GM18858 (cell line): ENCODE measurements around the gene KRTAP2-1.
"Not testable (repeated sequence)": the region's sequence is repeated elsewhere in the genome, so short reads cannot be mapped to it uniquely, and the experiment has no call there.

Experiments used
- ATAC-seq: cut with Tn5 transposase; IDR thresholded peaks from one replicate; pipeline ENCODE4 v1.9.1; 2021; ENCODE audit not compliant: unreplicated experiment

KRTAP2-1 gene

DNA sequence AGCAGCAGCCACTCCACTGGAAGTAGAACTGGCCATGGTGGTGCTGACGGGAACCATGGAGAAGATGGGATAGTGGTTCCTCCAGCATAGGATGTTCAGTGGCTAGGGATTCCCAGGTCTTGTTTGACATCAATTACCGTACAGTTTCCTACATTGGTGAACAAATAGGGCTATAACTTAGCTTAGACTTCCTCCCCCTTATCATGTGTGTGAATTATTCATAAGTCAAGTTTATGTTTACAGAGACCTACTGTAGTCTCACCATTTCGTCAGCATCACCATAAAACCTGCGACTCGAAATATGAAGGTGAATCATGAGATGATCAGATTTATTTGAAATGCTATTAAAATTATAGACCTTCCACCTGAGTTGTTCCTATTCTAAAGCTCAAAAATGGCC, 11.6 kb upstream of the KRTAP2-1 start:
- no peak for ATAC-seq

DNA sequence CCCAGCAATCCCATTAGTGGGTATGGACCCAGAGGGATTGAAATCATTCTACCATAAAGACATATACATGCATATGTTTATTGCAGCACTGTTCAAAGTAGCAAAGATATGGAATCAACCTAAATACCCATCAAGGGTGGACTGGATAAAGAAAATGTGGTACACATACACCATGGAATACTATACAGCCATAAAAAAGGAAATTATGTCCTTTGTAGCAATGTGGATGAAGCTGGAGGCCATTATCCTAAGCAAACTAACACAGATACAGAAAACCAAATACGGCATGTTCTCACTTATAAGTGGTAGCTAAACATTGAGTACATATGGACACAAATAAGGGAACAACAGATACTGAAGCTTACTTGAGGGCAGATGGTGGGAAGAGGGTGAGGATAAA, 10.4 kb upstream of the KRTAP2-1 start:
- no peak for ATAC-seq

DNA sequence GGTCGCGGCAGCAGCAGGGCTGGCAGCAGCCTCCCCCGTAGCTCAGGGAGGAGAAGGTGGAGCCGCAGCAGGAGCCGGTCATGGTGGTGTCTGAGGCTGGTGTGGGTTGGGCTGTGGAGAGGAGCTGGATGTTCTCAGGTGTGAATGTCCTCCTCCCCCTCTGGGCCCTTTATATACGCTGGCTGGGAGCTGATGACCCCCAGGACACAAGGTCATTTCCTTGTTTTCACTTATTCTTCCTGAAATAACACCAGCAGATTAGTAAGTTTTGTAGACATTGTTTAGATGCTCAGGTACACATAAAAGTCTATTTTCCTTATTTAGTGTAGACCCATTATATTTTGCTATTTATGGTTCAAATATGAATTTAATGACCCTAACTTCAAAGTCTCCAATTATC, 8.0 kb upstream of the KRTAP2-1 start, which contains the start of gene KRTAP2-2:
Gene KRTAP2-2 (minus strand): TSS at position 101 of the 400 bp plus-strand sequence. CDS start 19 bp downstream, at position 82.
- ATAC-seq: not testable (repeated sequence)

DNA sequence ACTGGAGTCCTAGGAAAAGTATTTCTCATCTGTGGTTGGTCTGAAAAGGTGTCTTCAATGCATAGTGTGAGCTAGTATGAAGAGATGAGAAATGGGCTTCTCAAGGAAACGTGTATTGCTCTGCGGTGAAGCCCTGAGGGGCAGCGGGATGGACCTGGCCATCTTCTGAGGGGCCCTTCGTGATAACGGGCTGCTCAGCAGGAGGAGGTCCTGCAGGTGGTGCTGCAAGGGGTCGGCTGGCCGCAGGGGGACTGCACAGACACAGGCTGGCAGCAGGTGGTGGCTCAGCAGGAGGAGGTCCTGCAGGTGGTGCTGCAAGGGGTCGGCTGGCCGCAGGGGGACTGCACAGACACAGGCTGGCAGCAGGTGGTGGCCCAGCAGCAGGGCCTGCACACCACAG, 7.4 kb upstream of the KRTAP2-1 start:
- not testable (repeated sequence) for ATAC-seq

DNA sequence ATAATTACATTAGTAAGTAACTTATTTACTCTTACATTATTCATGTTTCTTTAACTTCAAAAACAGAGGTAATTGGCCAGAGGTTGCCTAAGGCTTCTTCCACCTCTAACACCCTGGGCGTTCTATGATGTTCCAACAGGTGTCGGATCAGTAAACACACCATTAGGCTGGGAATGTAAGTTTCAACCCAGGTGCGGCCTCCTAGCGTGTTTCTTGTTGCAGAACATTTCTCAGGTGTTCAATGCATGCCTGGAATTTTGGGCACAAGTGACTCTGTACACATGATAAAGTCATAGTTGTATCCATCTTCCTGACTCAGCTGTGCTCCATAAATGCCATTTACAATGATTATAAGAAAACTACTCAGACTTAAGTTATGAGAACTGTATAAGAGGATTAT, 6.9 kb upstream of the KRTAP2-1 start:
- no peak for ATAC-seq

DNA sequence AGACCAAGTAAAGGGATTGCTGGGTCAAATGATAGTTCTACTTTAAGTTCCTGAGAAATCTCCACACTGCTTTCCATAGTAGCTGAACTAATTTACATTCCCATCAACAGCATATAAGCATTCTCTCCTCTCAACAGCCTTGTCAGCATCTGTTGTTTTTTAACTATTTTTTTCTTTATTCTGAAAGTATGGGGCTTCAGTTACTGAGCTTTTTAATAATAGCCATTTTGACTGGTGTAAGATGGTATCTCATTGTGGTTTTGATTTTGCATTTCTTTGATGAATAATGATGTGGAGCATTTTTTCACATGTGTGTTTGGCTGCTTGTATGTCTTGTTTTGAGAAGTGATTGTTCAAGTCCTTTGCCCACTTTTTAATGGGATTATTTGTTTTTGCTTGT, 5.5 kb upstream of the KRTAP2-1 start:
- ATAC-seq: no peak

DNA sequence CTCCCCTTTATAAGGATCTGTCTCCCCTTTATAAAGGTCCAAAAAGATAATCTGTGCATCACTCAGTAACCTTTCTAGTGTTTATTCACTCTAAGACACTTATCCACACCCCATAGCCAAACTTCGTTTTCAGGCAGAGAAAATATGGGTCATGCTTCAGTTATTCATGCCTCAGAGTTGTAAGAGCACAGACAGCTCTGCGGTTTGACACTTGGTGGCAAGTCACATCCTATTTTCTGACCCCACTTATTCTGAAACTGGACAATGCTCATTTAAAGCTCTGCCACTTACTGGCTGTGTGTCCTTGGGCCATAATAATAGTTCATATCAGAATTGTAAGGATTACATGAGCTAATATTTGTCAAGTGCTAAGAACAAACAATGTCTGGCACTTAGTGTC, 2.0 kb upstream of the KRTAP2-1 start:
- ATAC-seq: no peak

DNA sequence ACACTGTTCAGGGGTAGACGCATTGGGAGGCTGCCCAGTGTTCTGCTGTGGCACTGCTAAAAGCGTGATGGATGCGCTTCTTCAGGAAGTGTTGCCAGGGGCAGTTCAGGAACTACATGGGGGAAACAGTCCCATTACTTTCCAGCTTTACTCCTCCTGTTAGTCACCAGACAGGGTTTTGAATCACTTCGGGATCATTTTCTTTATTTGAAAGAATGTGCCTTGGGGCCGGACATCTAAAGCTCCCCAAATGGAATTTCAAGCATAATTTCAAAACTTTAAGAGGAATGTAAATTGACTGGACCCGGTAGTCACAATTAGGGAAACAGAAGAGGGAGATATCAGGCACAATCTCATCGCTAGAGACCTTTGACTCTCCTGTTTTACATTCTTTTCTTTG, 1.3 kb upstream of the KRTAP2-1 start:
- ATAC-seq: no peak

DNA sequence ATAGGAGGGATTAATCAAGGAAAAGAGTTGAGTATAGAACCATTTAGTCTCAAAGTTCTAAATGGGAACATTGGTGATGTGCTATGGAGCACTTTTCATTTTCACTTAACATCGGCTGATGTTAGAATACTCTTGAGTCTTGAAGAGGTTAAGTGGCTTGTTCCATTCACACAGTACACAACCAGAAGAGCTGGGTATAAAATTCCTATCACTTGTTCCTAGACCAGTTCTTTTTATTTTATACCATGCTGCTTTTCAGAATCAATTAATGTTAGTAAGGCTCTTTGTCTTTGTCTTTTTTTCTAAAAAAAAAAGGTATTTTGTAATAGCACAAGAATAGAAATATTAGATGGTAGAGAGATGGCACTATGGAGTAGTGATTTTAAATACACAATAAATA, 4.2 kb downstream of the KRTAP2-1 start:
- no peak for ATAC-seq

DNA sequence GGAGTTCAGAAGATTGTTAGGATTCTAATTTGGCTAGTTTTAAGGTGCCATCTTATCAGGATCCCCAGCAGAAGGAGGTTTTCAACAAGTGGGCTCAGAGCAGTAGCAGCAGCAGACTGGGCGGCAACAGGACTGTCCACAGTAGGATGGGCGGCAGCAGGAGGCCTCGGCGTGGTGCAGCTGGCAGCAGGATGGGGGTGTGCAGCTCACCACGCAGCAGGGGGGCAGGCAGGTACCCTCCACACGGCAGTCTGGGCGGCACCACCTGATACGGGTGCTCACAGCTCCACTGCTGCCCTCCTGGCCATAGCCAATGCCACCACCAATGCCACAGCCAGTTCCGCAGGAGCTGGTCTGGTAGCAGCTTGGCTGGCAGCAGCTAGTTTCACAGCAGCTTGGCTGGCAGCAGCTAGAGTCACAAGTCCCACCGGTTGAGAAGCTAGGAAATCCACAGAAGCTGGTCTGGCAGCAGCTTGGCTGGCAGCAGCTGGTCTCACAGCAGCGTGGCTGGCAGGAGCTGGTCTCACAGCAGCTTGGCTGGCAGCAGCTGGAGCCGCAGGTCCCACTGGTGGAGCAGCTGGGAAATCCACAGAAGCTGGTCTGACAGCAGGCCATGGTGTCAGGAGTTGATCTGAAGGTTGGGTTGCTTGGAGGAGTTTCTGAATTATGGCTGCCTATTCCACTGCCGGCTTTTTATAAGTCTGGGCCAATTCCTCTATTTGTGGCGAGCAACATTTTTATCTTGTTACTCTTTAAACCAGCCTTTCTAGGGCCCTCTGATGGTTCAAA, 6.1 kb downstream of the KRTAP2-1 start, which contains the start of gene KRTAP1-1:
Gene KRTAP1-1 (minus strand): TSS at position 668 of the 789 bp plus-strand sequence. CDS start 53 bp downstream, at position 615.
- ATAC-seq: not testable (repeated sequence)

DNA sequence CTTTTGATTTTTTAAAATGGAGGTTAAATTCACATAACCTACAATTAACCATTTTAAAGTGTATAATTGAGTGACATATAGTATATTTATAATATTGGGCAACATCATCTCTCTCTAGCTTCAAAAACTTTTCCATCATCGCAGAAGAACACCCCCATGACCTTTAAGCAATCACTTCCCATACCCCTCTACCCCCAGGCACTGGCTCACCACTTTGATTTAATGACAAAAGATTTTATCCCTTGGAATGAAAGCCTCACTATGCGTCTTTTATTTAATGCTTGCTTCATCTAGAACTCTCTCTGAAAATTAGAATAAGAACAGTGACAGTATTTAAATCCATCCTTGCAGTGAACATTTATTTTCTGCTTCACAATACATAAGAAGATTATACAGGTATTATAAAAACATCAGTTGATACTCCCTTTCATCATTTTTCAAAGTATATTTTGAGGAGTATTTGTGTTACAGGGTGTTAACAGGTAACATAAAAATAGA, 9.2 kb downstream of the KRTAP2-1 start:
- no peak for ATAC-seq

DNA sequence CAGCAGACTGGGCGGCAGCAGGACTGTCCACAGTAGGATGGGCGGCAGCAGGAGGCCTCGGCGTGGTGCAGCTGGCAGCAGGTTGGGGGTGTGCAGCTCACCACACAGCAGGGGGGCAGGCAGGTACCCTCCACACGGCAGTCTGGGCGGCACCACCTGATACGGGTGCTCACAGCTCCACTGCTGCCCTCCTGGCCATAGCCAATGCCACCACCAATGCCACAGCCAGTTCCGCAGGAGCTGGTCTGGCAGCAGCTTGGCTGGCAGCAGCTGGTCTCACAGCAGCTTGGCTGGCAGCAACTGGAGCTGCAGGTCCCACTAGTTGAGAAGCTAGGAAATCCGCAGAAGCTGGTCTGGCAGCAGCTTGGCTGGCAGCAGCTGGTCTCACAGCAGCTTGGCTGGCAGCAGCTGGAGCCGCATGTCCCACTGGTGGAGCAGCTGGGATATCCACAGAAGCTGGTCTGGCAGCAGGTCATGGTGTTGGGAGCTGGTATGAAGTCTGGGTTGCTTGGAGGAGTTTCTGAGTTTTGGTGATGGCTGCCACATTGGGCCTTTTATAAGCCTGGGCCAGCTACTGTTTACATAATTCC, 12.7 kb downstream of the KRTAP2-1 start, which contains the start of gene KRTAP1-3:
Gene KRTAP1-3 (minus strand): TSS at position 529 of the 590 bp plus-strand sequence. CDS start 53 bp downstream, at position 476.
- ATAC-seq: not testable (repeated sequence)

DNA sequence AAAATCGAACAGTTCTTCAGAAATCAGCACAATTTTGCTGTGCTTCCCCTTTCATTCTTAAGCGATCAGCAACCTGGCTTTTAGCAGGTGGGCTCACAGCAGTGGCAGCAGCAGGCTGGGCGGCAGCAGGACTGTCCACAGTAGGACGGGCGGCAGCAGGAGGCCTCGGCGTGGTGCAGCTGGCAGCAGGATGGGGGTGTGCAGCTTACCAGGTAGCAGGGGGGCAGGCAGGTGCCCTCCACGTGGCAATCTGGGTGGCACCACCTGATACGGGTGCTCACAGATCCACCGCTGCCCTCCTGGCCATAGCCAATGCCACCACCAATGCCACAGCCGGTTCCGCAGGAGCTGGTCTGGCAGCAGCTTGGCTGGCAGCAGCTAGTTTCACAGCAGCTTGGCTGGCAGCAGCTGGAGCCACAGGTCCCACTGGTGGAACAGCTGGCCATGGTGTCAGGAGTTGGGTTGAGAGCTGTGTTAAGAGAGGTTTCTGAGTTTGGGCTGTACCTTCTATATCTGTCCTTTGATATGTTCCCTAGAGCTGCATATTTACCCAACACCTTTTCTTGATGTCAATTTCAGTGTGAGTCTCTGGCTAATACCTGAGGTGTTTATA, 17.4 kb downstream of the KRTAP2-1 start, which contains the start of gene KRTAP1-4:
Gene KRTAP1-4 (minus strand): TSS at position 563 of the 613 bp plus-strand sequence. CDS start 117 bp downstream, at position 446.
- ATAC-seq: no peak

DNA sequence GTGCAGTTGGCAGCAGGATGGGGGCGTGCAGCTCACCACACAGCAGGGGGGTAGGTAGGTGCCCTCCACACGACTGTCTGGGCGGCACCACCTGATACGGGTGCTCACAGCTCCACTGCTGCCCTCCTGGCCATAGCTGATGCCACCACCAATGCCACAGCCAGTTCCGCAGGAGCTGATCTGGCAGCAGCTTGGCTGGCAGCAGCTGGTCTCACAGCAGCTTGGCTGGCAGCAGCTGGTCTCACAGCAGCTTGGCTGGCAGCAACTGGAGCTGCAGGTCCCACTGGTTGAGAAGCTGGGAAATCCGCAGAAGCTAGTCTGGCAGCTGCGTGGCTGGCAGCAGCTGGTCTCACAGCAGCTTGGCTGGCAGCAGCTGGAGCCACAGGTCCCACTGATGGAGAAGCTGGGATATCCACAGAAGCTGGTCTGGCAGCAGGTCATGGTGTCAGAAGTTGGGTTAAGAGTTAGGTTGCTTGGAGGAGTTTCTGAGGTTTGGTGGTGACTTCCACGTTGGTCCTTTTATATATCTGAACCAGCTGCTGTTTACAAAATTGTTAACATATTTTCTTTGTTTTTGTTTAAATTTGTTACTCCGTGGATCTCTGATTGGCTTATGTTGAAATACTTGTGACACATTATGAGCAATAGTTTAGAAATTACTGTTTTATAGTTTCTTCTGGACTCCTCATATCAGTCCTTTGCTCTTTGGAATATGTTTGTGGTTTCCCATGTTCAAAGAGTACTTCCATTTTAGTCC, 20.2 kb downstream of the KRTAP2-1 start, which contains the start of gene KRTAP1-5:
Gene KRTAP1-5 (minus strand): TSS at position 494 of the 757 bp plus-strand sequence. CDS start 53 bp downstream, at position 441.
- no peak for ATAC-seq

DNA sequence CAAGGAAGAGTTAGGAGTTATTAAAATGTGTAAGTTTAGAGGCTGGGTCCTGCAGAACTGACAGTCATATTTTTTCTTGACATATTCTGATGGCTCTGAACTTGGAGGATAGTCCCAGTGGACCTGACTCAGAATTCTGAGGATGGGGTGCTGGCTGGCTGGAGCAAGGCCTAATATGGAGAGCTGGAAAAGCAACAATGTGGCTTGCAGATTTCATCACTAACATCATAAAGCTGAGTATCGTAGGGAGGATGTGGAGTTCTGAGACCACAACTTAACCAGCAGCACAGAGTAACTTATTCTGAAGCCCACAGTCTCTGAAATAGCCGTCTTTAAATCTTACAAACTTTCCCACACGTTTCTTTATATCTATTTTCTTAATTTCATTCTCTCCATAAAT, 22.4 kb downstream of the KRTAP2-1 start:
- ATAC-seq: no peak

DNA sequence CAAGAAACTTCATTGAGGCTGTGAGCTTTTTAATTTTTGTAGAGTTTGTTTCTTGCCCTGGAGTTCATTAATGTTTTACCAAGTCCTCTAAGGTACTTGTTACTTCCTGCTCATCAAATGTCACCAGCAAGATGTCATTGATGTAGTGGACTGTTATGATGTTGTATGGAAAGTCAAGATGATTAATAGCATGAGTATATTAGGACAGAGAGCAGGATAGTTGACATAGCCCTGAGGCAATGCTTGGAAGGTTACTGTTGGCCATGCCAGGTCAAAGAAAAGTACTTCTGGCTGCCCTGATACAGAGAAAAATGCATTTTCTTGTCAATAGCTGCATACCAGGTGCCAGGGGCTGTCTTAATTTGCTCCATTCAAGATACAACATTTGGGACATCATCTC, 26.8 kb downstream of the KRTAP2-1 start:
- ATAC-seq: no peak

DNA sequence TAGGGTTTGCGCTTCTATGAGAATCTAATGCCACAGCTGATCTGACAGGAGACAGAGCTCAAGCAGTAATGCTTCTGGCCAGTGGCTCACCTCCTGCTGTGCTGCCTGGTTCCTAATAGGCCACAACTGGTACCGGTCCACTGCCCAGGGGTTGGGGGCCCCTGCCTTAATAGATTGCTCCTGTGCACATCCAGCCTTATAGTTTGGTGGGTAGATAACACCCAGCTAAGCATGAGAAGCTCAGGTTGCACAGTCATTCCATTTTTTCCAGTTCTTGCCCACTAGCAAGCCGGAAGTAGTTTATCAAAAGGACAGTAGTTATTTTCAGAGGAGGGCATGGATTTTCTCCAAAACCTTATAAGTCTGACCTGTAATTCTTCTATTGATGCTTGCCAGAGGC, 27.7 kb downstream of the KRTAP2-1 start:
- ATAC-seq: no peak

DNA sequence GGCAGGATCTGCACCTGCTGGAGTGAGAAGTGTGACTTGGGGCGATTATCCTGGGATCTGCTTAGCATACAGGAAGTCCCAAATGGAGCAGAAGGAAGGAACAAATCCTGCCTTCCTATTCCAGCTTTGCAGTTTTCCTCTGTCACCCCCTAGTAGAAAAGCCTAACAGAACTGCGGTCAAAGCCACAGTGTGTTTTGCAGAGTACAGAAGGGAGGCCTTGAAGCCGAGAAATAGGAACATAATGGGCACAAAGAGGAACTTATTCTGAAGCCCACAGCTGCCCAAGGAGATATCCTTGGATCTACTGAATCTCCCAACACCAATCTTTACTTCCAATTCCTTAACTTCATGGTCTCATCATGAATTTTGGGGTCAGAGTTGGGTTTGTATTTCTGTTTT, 28.6 kb downstream of the KRTAP2-1 start:
- ATAC-seq: no peak

DNA sequence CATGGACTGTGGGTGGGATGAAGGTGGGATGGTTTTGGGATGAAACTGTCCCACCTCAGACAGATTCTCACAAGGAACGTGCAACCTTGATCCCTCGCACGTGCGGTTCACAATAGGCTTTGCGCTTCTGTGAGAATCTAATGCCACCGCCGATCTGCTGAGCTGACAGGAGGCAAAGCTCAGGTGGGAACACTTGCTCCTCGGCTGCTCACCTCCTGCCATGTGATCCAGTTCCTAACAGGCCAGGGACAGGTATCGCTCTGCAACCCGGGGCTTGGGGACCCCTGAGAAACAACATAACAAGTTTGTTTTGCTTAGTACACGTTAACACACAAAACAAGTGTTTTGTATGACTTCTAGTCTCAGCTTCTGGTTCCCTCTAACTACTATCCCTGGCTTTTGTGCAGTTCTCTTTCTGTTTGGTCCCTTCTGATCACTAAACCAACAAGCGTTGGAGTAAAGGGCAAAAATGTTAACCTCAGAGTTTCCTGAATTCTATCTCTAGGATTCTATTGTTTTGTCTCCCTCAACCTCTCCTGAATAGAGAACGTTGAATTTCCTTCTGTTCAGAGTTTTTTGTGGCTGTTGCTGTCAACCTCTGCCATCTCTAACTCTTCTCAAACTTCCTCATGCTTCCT, 30.4 kb downstream of the KRTAP2-1 start:
- ATAC-seq: no peak

DNA sequence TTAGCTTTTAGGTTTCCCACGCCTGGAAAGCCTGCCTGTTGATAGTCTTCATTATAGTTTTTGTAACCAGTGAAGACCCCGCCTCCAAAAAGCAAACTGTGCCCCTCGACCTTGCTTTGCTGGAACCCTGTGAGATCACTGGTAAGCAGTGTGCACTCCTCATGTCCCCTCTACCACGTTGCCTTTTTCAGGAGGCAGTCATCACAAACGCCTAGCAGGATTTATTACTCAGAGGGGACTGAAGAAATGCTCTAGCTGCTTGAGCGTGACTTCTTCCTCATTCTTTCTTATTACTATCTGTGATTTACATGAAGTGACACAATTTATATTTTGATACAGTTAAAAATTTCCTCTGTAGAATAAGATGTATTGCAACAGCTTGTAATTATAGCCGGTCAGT, 31.7 kb downstream of the KRTAP2-1 start:
- ATAC-seq: no peak
